ENCODE results near the gene SESN1.

The SESN1 gene

GRCh38 chr6:108969776-108970175 is 124.9 kb downstream of the SESN1 start:
- DNase-seq (ENCODE audit: low spot score), result no peak
- TF ChIP-seq, protein P1, sequence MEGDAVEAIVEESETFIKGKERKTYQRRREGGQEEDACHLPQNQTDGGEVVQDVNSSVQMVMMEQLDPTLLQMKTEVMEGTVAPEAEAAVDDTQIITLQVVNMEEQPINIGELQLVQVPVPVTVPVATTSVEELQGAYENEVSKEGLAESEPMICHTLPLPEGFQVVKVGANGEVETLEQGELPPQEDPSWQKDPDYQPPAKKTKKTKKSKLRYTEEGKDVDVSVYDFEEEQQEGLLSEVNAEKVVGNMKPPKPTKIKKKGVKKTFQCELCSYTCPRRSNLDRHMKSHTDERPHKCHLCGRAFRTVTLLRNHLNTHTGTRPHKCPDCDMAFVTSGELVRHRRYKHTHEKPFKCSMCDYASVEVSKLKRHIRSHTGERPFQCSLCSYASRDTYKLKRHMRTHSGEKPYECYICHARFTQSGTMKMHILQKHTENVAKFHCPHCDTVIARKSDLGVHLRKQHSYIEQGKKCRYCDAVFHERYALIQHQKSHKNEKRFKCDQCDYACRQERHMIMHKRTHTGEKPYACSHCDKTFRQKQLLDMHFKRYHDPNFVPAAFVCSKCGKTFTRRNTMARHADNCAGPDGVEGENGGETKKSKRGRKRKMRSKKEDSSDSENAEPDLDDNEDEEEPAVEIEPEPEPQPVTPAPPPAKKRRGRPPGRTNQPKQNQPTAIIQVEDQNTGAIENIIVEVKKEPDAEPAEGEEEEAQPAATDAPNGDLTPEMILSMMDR (IDR thresholded peaks at IDR 0.05; ENCODE audit: extremely low read depth, missing control alignments), result no peak

- TF ChIP-seq, protein P1 (IDR thresholded peaks at IDR 0.05; ENCODE audit: extremely low read depth, missing control alignments), result no peak
- no peak for DNase-seq (ENCODE audit: low spot score)
These were observed 126.0 kb downstream of the SESN1 start for GRCh38 chr6:108968325-108969316.

GRCh38 chr6:108966855-108967755 is 127.5 kb downstream of the SESN1 start:
- TF ChIP-seq, protein P1 (IDR thresholded peaks at IDR 0.05; ENCODE audit: extremely low read depth, missing control alignments), result no peak
- DNase-seq (ENCODE audit: low spot score), result no peak

DNA sequence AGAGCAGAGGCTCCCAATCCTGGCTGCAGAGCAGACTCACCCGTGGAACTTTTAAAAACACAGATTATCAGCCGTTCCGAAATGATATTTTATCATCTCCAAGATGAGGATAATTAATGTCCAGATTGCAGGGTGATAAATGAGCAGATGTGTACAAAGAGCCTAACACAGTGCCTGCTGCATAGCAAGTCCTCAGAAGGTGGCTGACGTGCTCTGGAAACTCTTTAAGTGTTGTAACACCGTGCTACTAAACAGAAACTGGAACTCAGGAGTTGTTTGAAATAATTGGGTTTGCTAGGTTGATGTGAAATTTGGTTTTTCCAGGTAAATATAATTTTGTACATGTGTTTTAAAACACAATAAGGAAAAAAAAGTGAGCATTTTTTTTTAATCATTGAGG is 128.4 kb downstream of the SESN1 start:
- DNase-seq (ENCODE audit: low spot score), result no peak

GRCh38 chr6:108961985-108962384 is 132.7 kb downstream of the SESN1 start:
- DNase-seq (ENCODE audit: low spot score), result no peak
- TF ChIP-seq, protein P1 (IDR thresholded peaks at IDR 0.05; ENCODE audit: extremely low read depth, missing control alignments), result no peak

More for the DNA sequence above, 128.4 kb downstream of the SESN1 start:
- TF ChIP-seq, protein P1 (IDR thresholded peaks at IDR 0.05; ENCODE audit: extremely low read depth, missing control alignments), result no peak

GRCh38 chr6:108961077-108961476 is 133.6 kb downstream of the SESN1 start:
- no peak for DNase-seq (ENCODE audit: low spot score)
- TF ChIP-seq, protein P1 (IDR thresholded peaks at IDR 0.05; ENCODE audit: extremely low read depth, missing control alignments), result no peak

All from GM20000 (cell line).